HTERT RPE-1 (cell line): ENCODE results near the gene TNNT3.
"Not testable (repeated sequence)": the region's sequence is repeated elsewhere in the genome, so short reads cannot be mapped to it uniquely, and the experiment has no call there.

Experiments
- in situ Hi-C: fragments of 300-500 bp; cut with MboI; formaldehyde crosslinking; loops from 4 replicates; pipeline ENCODE4 v1.14.3; 2020; ENCODE audit warnings: low sequenced_read_pairs

TNNT3 gene

DNA sequence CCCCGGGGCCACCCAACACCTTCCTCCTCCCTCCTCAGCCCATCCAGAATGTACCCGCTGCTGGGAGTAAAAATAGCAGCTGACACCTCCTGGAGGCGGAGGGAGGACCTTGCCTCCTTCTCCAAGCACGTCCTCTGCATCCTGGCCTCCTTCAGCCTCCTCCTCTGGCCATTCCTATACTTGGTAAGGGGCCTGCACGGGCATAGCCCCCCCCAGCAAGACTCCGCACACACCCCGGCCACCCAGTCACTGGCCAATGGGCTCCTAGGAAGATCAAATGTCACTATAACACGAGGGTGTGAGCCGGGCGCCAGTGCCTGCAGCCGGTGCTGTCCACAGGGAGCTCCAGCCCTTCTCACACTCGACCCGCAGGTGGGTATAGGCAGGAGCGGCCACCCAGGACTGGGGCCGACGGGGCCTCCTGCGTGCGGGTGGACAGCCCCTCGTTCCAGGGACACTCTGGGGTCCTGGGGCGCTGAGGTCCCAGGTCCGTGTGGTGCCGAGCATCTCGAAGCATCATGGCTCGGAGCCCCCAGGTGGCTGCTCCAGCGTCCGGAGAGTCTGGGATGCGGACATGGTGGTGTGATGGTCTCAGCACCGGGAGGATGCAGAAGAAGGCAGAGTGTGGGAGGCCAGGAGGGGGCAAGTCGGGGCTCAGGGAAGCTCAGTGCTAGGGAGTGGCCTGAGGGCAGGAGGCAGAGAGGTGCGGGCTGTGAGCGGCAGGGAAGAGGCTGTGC, at the start of gene TNNT3:
TNNT3 (plus strand) TSS at position 313 of the 737 bp plus-strand sequence. CDS start 3,172 bp downstream, outside the sequence.
- in situ Hi-C loops: no loop called here

DNA sequence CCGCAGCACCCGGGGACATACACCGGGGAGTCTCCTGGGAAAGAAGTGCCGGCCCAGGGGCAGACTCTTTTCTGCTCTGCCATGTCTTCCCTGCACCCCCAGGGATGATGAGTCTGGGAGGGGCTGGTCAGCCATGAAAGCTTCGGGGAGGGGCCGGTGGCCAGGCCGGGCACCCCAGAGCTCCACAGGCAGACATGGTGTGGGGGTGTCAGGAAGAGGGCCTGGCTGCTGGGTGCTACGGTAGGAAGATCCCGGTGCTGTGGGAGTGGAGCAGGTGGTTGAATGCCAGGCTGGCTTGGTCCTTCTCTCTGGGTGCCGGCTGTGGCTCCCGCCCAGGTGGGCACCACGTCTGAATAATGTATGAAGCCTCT, 49.2 kb upstream of the TNNT3 start:
- in situ Hi-C loops: no loop called here

DNA sequence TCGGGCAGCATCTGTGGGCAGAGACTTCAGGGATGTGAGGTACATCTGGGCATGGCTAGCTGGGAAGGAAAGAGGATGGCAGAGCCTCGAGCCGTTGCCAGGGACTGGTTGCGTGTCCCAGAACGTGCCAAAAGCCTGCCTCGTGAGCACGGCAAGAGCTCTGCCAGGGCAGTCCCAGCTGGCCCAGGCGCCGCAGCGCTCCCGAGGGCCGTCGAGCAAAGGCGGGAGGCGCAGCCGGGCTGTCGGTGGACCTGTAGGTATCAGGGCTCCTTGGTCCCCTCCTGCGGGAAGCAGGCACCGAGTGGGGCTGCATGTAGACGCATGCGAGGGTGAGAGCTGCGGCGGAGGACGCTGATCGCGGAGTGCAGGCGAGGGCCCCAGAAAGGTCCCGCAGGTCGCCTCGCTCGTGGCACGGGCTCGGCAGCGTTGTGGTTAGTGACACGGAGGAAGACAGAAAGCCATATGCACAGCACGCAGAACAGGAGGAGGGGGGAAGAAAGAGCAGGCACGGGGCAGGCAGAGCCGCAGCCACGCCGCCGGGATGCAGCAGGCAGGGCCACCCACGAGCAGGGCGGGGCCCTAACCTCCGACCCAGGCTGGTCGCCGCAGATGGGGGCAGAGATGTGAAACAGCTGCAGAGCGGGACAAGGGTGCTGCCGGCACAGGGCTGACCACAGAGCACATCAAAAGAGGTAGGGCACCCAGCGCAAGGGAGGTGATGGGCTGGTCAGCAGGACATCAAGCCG, 48.6 kb upstream of the TNNT3 start:
- in situ Hi-C loops: no loop called here

DNA sequence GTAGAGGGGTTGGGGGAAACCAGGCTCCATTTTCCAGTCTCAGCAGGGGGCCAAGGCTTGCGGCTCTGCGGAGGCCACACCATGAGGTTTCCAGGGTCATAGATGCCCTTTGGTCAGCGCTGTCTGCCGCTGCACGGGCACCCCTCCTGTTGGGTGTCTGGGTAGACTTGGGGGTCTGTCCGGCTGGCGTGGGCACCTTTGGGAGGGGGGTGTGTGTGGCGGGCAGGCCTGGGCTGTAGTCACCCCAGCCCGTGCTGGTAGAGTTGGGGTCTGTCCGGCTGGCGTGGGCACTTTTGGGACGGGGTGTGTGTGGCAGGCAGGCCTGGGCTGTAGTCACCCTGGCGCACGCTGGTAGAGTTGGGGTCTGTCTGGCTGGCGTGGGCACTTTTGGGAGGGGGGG, 48.0 kb upstream of the TNNT3 start:
- in situ Hi-C loops: no loop called here

DNA sequence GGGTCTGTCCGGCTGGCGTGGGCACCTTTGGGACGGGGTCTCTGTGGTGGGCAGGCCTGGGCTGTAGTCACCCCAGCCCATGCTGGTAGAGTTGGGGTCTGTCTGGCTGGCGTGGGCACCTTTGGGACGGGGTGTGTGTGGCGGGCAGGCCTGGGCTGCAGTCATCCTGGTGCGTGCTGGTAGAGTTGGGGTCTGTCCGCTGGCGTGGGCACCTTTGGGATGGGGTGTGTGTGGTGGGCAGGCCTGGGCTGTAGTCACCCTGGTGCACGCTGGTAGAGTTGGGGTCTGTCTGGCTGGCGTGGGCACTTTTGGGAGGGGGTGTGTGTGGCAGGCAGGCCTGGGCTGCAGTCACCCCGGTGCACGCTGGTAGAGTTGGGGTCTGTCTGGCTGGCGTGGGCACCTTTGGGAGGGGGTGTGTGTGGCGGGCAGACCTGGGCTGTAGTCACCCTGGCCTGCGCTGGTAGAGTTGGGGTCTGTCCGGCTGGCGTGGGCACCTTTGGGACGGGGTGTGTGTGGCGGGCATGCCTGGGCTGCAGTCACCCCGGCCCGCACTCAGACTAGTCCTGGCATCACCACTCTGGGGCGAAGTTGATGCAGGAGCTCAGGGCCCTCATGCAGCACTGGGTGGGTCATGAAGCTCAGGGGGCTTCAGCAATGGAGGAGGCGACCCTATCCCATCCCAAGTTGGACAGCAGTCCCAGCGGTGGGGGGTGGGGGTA, 47.1 kb upstream of the TNNT3 start:
- in situ Hi-C loops: no loop called here

DNA sequence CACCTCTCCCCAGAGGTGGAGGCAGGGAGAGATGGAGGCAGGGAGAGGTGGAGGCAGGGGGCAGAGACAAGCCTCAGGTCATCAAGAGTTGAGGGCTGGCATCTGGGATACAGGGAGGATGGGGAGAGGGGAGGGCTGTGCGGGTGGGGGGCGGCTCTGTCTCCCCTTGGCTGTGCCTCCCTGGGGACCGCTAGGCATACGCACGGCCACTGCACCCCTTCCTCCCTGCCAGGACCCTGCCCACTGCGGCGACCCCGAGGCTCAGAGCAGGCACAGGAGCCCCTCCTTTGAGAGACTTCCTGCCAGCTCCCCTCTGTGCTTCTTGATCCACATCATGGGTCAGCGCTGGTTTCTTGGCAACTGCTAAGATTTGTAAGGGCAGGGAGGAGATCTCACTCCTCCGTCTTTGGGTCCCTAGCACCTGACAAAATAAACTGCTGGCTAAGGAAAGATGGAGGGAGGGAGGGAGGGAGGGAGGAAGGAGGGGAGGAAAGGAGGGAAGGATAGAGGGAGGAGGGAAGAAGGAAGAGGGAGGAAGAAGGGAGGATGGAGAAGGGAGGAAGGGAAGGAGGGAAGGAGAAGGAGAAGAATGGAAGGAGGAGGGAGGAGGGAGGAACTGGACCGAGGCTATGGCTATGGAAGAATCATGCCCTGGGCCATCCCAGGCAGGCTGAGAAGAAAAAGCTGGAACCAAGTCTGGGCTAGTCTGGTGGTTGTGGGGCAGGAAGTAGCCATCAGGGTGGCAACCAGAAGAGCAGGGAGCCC, 46.3 kb upstream of the TNNT3 start:
- in situ Hi-C loops: no loop called here

- in situ Hi-C loops: not testable (repeated sequence)
Observed at GRCh38 chr11:1873813-1874150, 45.7 kb upstream of the TNNT3 start.

- in situ Hi-C loops: not testable (repeated sequence)
Observed at GRCh38 chr11:1874441-1875092, 44.9 kb upstream of the TNNT3 start.

GRCh38 chr11:1875093-1875850, 44.2 kb upstream of the TNNT3 start:
- in situ Hi-C loops: no loop called here

DNA sequence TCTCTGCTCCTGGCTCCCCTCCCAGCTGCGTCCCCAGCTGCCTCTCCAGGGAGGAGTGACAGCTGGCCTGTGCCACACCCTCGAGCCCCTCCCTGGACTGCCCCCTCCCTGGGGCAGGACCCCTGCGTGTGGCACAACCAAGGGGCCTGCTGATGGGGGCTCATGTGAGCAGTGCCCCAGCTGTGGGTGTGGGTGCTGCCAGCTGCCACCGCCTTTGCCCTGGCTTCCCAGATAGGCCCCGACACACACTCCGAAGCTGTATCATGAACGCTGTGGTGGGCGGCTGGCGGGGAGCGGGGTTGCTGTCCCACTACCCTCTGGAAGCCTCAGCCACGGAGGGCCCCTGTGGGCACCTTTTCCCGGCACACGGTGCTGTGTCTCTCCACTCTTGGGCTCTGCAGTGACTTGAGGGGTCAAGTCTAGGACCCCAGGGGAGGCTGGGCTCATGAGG, 43.6 kb upstream of the TNNT3 start:
- in situ Hi-C loops: not testable (repeated sequence)

- in situ Hi-C loops: no loop called here
Observed at GRCh38 chr11:1876361-1877063, 43.0 kb upstream of the TNNT3 start.

DNA sequence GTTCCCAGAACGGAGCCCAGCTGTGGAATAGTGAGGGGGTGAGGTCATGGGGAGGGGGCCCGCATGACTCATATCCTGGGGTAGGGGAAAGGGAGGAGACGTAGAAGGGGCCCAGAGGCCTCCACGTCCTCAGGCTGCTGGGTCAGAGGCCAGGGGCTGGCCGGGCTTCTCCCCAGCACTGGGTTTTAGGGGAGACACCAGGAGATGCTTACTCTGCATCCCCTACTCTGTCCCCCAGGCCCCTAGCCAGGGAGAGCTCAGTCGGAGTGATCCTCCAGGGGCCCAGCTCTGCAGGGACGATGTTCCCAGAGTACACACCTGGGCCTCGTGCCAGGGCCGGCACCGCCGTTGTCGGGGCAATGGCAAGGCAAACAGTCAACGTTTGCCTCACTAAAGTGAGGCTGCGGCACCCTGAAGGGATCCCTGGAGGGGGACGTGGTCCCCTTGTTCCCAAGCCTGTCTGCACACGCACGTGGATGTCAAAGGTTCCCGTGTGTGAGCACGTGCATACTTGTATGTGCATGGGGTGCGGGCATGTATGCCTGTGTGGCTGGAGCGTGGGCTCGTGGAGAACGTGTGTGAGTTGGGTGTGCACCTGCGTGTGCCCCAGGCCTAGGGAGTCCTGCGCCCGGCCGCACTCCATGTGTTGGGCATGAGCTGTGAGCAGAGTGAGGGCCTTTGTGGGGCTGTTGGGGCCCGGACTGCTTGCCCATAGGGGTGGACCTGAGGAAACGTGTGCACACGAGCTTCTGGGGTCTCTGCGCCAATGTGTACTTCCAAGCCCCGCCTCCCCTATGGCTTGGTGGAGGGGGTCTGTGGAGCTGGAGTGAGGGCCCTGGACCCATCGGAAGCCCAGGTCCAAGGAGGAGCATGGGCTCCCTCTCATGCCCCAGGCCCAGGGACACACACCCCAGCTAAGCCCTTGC, 42.0 kb upstream of the TNNT3 start:
- in situ Hi-C loops: no loop called here

DNA sequence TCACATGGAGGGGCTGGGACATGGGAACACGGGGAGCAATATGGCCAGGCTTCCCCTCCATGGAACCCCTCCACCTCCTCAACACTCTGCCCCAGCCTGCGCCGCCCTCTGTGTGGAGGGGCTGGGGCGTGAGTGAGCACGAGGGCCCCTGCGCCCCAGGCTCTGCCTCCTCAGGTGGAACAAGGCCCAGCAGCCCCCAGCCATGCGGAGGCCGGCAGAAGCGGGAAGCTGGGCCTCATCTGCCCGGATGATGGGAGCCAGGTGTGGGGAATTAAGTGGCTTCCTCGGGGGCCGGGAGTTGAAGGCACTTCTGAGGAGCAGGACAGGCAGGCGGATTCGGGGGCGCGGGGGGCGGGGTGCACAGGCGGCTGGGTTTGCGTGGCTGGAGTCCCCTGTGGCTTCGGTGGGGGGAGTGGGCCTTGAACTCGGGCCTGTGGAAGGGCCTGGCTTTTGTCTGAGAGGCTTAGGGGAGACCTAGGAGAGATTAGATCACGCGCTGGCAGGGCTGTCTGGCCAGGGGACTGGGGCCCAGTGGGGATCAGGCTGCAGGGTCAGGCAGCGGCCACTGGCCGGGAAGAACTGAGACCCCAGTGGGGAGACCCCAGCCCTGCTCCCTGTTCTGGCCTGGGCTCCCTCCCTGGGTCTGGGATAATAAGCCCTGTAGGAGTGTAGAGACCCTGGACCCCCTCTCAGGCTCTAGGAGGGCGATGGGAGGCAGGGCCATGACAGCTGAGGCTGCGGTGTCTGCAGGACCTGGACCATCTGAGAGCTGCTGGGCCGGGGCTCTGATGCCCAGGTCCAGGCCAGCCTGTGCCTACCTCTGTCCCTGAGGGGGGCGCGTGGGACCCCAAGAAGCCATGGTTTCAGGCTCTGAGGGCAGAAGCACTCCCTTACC, 41.1 kb upstream of the TNNT3 start:
- in situ Hi-C loops: no loop called here

GRCh38 chr11:1879342-1879940, 40.1 kb upstream of the TNNT3 start:
- in situ Hi-C loops: no loop called here

DNA sequence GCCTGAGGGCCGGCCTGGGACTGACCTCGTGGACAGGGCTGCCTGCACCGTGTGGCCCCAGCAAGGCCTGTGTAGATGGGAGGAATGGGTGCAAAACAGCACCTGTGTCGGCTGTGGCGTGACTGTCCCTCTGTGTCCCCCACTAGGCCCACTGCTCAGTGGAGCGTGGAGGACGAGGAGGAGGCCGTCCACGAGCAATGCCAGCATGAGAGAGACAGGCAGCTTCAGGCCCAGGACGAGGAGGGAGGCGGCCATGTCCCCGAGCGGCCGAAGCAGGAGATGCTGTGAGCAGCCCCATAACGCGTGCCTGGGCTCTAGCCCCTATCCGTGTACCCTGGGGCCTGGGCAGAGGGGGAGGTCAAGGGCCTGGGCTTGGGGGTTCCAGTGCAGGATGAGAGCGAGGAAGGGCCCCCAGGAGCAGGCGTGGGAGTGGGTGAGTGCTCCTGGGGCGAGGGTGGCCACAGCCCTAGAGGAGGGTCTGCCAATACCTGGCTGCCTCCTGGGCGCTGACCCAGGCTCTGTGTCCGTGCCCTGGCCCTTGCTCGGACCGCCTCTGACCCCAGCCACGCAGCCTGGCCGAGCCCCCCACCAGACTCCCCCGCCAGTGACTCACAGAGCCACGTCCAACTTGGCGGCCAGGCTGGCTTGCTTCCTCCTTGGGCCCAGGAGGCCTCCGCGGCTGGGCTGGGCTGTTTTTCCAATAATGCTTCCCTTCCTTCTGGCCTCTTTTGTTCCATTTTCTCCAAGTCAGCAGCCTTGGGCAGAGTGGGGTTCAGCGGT, 39.4 kb upstream of the TNNT3 start:
- in situ Hi-C loops: no loop called here
